Endothelial cell of umbilical vein (primary cell): ENCODE measurements around the gene SMARCD1. TPM values are rescaled to one million over a fixed set of nuclear protein-coding genes. Genes with fewer than 3 reads are reported as not detected.

Experiments
- BruUV-seq: library from RNA; stranded (reverse); fragments of 400-500 nt; replicated peaks from 2 replicates; lab custom pipeline; 2021; lab: Mats Ljungman, UMichigan
- CTCF ChIA-PET: fragments of 300-600, 350-600 bp; sonication (Branson Sonifier 250); formaldehyde crosslinking; loops from one replicate; lab custom pipeline; 2021; ENCODE audit warnings: antibody characterized with exemption, inconsistent platforms; lab: Charles Lee
- POLR2A ChIA-PET: fragments of 300-600, 350-600 bp; sonication (Branson Sonifier 250); formaldehyde crosslinking; loops from one replicate; lab custom pipeline; 2021; ENCODE audit warnings: antibody characterized with exemption, inconsistent platforms; lab: Charles Lee
- DNase-seq: peaks from one replicate; pipeline ENCODE4 v3.0.0-alpha.2; 2011; ENCODE audit warnings: low read depth, low spot score
- FAIRE-seq: peaks from 2 replicates; lab custom pipeline; 2011; peaks lifted over from hg19 to GRCh38; lab: Jason Lieb, UNC
- H2AFZ ChIP-seq: 2 replicates; pipeline ENCODE4 v1.6.0; 2012; ENCODE audit warnings: low read depth, low read length, control low read depth, inconsistent platforms
- H3K27ac ChIP-seq: 2 replicates; pipeline ENCODE4 v1.5.1; 2011; ENCODE audit warnings: low read depth, mild to moderate bottlenecking, control low read depth, low read length, moderate library complexity; ENCODE audit not compliant: insufficient read depth
- H3K27me3 ChIP-seq, 2 experiments: 2 replicates each; pipeline versions ENCODE4 v1.6.0 to v1.6.1; 2011; ENCODE audit warnings: low read length in 2 of 2, mixed read lengths in 1 of 2; ENCODE audit not compliant: control insufficient read depth in 2 of 2, insufficient read depth in 2 of 2
- H3K36me3 ChIP-seq, 2 experiments: 2 replicates in 1 of 2; 3 replicates in 1 of 2; pipeline ENCODE4 v1.5.1; 2011; ENCODE audit warnings: low read length in 2 of 2, mild to moderate bottlenecking in 1 of 2, moderate library complexity in 1 of 2; ENCODE audit not compliant: control insufficient read depth in 2 of 2, insufficient read depth in 2 of 2; ENCODE audit errors: extremely low read depth in 1 of 2
- H3K4me1 ChIP-seq: 3 replicates; pipeline ENCODE4 v1.5.1; 2011; ENCODE audit warnings: mild to moderate bottlenecking, low read length; ENCODE audit not compliant: control insufficient read depth, insufficient read depth; ENCODE audit errors: extremely low read depth
- H3K4me2 ChIP-seq: 2 replicates; pipeline ENCODE4 v1.6.1; 2011; ENCODE audit warnings: low read length, control low read depth, mixed read lengths; ENCODE audit not compliant: insufficient read depth
- H3K4me3 ChIP-seq, 3 experiments: fragments of 200-600 bp in 1 of 3; sonication (generic), shearing (Covaris generic) in 1 of 3; replicated peaks in 1 of 3; 2 replicates each; pipeline ENCODE4 v1.5.1; 2011 to 2016; ENCODE audit warnings: control low read depth in 3 of 3, low read length in 3 of 3, mild to moderate bottlenecking in 2 of 3, inconsistent platforms in 1 of 3, low read depth in 1 of 3, moderate library complexity in 1 of 3; ENCODE audit not compliant: insufficient read depth in 1 of 3
- H3K79me2 ChIP-seq: 2 replicates; pipeline ENCODE4 v1.6.0; 2012; ENCODE audit warnings: low read length, inconsistent platforms; ENCODE audit not compliant: control insufficient read depth, insufficient read depth
- H3K9ac ChIP-seq: replicated peaks from 2 replicates; pipeline ENCODE3; 2011; ENCODE audit warnings: low read length, control low read depth; ENCODE audit not compliant: insufficient read depth; ENCODE audit errors: extremely low read depth
- H3K9me1 ChIP-seq: replicated peaks from 3 replicates; pipeline ENCODE4 v1.6.0; 2011; ENCODE audit warnings: mild to moderate bottlenecking, low read length; ENCODE audit not compliant: control insufficient read depth, insufficient read depth; ENCODE audit errors: extremely low read depth
- H3K9me3 ChIP-seq: replicated peaks from 2 replicates; pipeline ENCODE4 v1.5.1; 2012; ENCODE audit warnings: low read length, inconsistent platforms; ENCODE audit not compliant: control insufficient read depth, insufficient read depth
- H4K20me1 ChIP-seq: replicated peaks from 2 replicates; pipeline ENCODE3; 2011; ENCODE audit warnings: mild to moderate bottlenecking, low read length; ENCODE audit not compliant: control insufficient read depth, insufficient read depth; ENCODE audit errors: extremely low read depth
- EZH2 ChIP-seq: IDR thresholded peaks from 2 replicates; pipeline ENCODE4 v1.6.1; 2012; ENCODE audit warnings: borderline replicate concordance, low read depth, mild to moderate bottlenecking, moderate library complexity, low read length, inconsistent platforms; ENCODE audit not compliant: severe bottlenecking
- FOS ChIP-seq: IDR thresholded peaks from 2 replicates; pipeline ENCODE4 v1.6.1; 2011; ENCODE audit warnings: mild to moderate bottlenecking, low read length, moderate library complexity, borderline replicate concordance; ENCODE audit not compliant: insufficient read depth
- GATA2 ChIP-seq: IDR thresholded peaks from 2 replicates; pipeline ENCODE4 v1.7.0; 2011; ENCODE audit warnings: low read depth, mild to moderate bottlenecking, moderate library complexity, mixed read lengths, low read length; ENCODE audit not compliant: insufficient read length, insufficient read depth
- JUN ChIP-seq: IDR thresholded peaks from 2 replicates; pipeline ENCODE4 v1.6.1; 2011; ENCODE audit warnings: borderline replicate concordance, low read depth; ENCODE audit not compliant: insufficient read length, insufficient read depth
- MYC ChIP-seq: IDR thresholded peaks from one replicate; pipeline ENCODE4 v1.6.1; 2011; ENCODE audit warnings: mild to moderate bottlenecking, low read depth, low read length
- POLR2A ChIP-seq: IDR thresholded peaks from 2 replicates; pipeline ENCODE4 v1.6.1; 2012; ENCODE audit warnings: low read depth, mild to moderate bottlenecking, control low read depth, low read length
- POLR2AphosphoS5 ChIP-seq: IDR thresholded peaks from 2 replicates; pipeline ENCODE4 v1.6.1; 2012; ENCODE audit warnings: low read depth, mild to moderate bottlenecking, control low read depth, low read length, moderate library complexity; ENCODE audit not compliant: insufficient read depth
- dilution Hi-C: fragments of 300-500 bp; cut with MboI; formaldehyde crosslinking; loops from one replicate; pipeline ENCODE4 v1.15.0; 2019; ENCODE audit warnings: low sequenced_read_pairs; ENCODE audit not compliant: extremely low pct_ligation_motif_present
- intact Hi-C: fragments of 100-400 bp; cut with micrococcal nuclease; formaldehyde crosslinking; loops from one replicate; pipeline ENCODE4 v1.10.0; 2022
- polyA plus RNA-seq, 4 experiments: library from polyadenylated mRNA; depleted of rRNA in 3 of 4; stranded (reverse) in 3 of 4; unstranded in 1 of 4; fragments of >200 nt; gene quantifications; 2 replicates each; pipeline versions ENCODE4 v1.2.1 to v1.2.3, GENCODE V29; 2011 to 2012; ENCODE audit warnings: missing spikeins in 1 of 4
- total RNA-seq: library from RNA; stranded (reverse); gene quantifications from 2 replicates; pipeline ENCODE4 v1.2.3, GENCODE V29; 2021
- TF ChIP-seq, protein P1 (sequence below), 2 donors: IDR thresholded peaks; 1 replicate in 1 of 2; 2 replicates in 1 of 2; pipeline ENCODE4 v1.5.1; 2011; ENCODE audit warnings: low read length in 2 of 2, mild to moderate bottlenecking in 2 of 2, moderate library complexity in 2 of 2, control low read depth in 1 of 2, inconsistent platforms in 1 of 2, low read depth in 1 of 2; ENCODE audit not compliant: insufficient read depth in 1 of 2; ENCODE audit errors: extremely low read depth in 1 of 2
- TF ChIP-seq, protein P2 (sequence below): IDR thresholded peaks from 2 replicates; pipeline ENCODE4 v1.6.1; 2011; ENCODE audit not compliant: insufficient read depth, insufficient read length

Gene SMARCD1
- total and polyA plus RNA-seq, 2 donors (not counting 3 experiments of a cell fraction or from before 2014, with no cell fraction given): 86.6 to 94.2 TPM

DNA sequence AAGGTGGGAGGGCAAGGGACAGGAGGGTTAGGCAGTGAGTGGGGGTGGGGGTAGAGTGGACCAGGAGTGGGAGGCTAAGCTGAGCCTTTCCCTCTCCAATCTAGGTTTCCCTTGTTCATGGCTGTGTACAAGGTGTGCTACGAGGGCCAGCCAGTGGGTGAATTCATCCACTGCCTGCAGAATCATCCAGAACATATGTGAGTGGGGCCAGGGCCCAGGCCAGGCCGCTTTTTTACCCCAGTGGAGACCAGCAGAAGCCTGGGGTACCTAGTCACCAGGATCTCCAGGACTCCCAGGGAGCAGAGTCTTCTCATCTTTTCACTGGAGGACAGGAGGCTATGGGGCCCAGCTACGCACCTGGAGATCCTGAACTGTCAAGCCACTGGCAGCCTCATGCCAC lies 24.2 kb downstream of the SMARCD1 start:
- no peaks in the 10 kb centered on the region for H4K20me1 ChIP-seq
- BruUV-seq: no TSS peak
- H2AFZ ChIP-seq: no peak overlapping the region
- intact Hi-C loops: no loop called here
- CTCF ChIA-PET: interaction anchor here (1.2 to 4.5 kb wide), 5 partner anchors 8 to 95 kb away, joined by 3 to 89 read pairs (median 12); partner anchors contain the start of genes GPD1 and SMARCD1
- H3K9ac ChIP-seq: no peak overlapping the region
- POLR2A ChIA-PET: no interaction called here
- no peaks in the 10 kb centered on the region for H3K9me1 ChIP-seq
- H3K4me2 ChIP-seq: no peak overlapping the region
- DNase-seq: no peak
- TF ChIP-seq MYC (no peak), POLR2AphosphoS5 (no peak), JUN (no peak), POLR2A (no peak), GATA2 (no peak), FOS (no peak), EZH2 (no peak)
- TF ChIP-seq, protein P1, sequence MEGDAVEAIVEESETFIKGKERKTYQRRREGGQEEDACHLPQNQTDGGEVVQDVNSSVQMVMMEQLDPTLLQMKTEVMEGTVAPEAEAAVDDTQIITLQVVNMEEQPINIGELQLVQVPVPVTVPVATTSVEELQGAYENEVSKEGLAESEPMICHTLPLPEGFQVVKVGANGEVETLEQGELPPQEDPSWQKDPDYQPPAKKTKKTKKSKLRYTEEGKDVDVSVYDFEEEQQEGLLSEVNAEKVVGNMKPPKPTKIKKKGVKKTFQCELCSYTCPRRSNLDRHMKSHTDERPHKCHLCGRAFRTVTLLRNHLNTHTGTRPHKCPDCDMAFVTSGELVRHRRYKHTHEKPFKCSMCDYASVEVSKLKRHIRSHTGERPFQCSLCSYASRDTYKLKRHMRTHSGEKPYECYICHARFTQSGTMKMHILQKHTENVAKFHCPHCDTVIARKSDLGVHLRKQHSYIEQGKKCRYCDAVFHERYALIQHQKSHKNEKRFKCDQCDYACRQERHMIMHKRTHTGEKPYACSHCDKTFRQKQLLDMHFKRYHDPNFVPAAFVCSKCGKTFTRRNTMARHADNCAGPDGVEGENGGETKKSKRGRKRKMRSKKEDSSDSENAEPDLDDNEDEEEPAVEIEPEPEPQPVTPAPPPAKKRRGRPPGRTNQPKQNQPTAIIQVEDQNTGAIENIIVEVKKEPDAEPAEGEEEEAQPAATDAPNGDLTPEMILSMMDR (IDR thresholded peaks at IDR 0.05; ENCODE audit: extremely low read depth in 1 of 2, insufficient read depth in 1 of 2, low read depth in 1 of 2, low read length in 2 of 2): no peak
- TF ChIP-seq, protein P2, sequence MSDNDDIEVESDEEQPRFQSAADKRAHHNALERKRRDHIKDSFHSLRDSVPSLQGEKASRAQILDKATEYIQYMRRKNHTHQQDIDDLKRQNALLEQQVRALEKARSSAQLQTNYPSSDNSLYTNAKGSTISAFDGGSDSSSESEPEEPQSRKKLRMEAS: no peak
- no peaks in the 10 kb centered on the region for H3K36me3 ChIP-seq
- peaks cover 7% of the 10 kb centered on the region for H3K79me2 ChIP-seq
- H3K27me3 ChIP-seq: no peaks in the 10 kb centered on the region
- no peak overlapping the region for H3K27ac ChIP-seq
- H3K9me3 ChIP-seq: no peaks in the 10 kb centered on the region
- no peak overlapping the region for H3K4me3 ChIP-seq
- FAIRE-seq: no peak
- dilution Hi-C loops: no loop called here
- peaks cover 9% of the 10 kb centered on the region for H3K4me1 ChIP-seq
